Progenitor cell of endocrine pancreas (in vitro differentiated cells): ENCODE results near the gene ADAMTS2. TPM values are rescaled to one million over a fixed set of nuclear protein-coding genes. Genes with fewer than 3 reads are reported as not detected.

Source experiments
- DNase-seq: peaks from one replicate; pipeline ENCODE4 v3.0.0; 2021; ENCODE audit warnings: low spot score; ENCODE audit not compliant: unreplicated experiment
- H3K27ac Mint-ChIP-seq: 2 replicates; pipeline ENCODE4 v1.8.0; 2021; ENCODE audit warnings: mild to moderate bottlenecking, moderate library complexity, mixed read lengths
- H3K27me3 Mint-ChIP-seq: 2 replicates; pipeline ENCODE4 v1.8.0; 2021; ENCODE audit warnings: mixed read lengths
- H3K36me3 Mint-ChIP-seq: 2 replicates; pipeline ENCODE4 v1.8.0; 2022; ENCODE audit warnings: mixed read lengths; ENCODE audit not compliant: insufficient read depth
- H3K4me1 Mint-ChIP-seq: 2 replicates; pipeline ENCODE4 v1.8.0; 2021; ENCODE audit warnings: low read depth, mixed read lengths
- H3K4me3 Mint-ChIP-seq: 2 replicates; pipeline ENCODE4 v1.8.0; 2021; ENCODE audit warnings: low read depth, mild to moderate bottlenecking, moderate library complexity, mixed read lengths
- H3K9me3 Mint-ChIP-seq: 2 replicates; pipeline ENCODE4 v1.8.0; 2021; ENCODE audit warnings: low read depth, mixed read lengths
- CTCF ChIP-seq: fragments of 200-600 bp; sonication (generic); IDR thresholded peaks from one replicate; pipeline ENCODE4 v1.5.0; 2021; ENCODE audit warnings: antibody characterized with exemption, mild to moderate bottlenecking; ENCODE audit not compliant: unreplicated experiment
- total RNA-seq: library from RNA; stranded (reverse); gene quantifications from 2 replicates; pipeline ENCODE4 v1.2.1, GENCODE V29; 2021

The ADAMTS2 gene
- total RNA-seq, 1 donor from 2014 or later = 2.5 TPM

DNA sequence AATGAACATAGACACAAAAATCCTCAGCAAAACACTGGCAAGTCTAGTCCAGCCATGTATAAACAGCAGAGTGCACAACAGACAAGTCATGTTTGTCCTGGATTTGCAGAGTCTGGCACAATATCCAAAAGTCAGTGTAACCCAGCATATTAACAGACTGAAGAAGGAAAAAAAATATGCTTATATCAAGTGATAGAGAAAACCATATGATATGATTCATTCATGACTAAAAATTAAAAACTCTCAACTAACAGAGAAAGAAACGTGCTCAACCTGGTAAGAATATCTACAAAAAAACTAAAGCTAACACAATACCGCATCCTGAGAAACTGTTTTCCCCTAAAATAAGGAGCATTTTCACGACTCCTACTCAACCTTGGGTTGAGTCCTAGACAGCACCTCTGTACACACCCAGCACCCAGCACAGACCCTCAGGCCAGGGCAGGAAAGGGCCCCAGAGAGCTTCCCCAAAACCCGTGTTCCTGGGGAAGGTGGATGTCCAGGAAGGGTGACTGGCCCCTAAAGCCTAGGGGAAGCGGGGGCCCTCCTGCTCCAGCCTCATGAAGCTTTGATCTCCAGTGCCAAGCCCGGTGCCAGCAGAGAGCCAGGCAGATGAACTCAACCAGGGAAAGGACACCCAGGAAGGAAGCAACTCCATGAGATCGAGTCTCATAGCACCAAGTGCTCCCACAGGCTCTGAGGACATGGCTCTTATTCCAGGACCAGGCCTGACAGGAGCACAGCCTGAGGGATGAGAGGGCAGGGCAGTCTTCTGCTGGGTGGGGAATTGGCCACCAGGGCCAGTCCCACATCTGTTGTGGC is 38.9 kb downstream of the ADAMTS2 start:
- DNase-seq = no peak
- H3K4me3 Mint-ChIP-seq = no peak overlapping the region
- H3K27me3 Mint-ChIP-seq = peaks cover 6% of the 10 kb centered on the region
- peaks cover 12% of the 10 kb centered on the region for H3K9me3 Mint-ChIP-seq
- no peak overlapping the region for H3K27ac Mint-ChIP-seq
- H3K36me3 Mint-ChIP-seq = no peaks in the 10 kb centered on the region
- no peaks in the 10 kb centered on the region for H3K4me1 Mint-ChIP-seq
- TF ChIP-seq CTCF = no peak

GRCh38 chr5:179304871-179305270 is 40.4 kb downstream of the ADAMTS2 start:
- no peak for DNase-seq
- no peak for TF ChIP-seq CTCF
- Mint-ChIP-seq H3K27ac (no peak overlapping the region), H3K4me3 (no peak overlapping the region), H3K27me3 (peaks cover 6% of the 10 kb centered on the region), H3K9me3 (peaks cover 12% of the 10 kb centered on the region), H3K36me3 (no peaks in the 10 kb centered on the region), H3K4me1 (no peaks in the 10 kb centered on the region)

- no peak for TF ChIP-seq CTCF
- peaks cover 12% of the 10 kb centered on the region for H3K9me3 Mint-ChIP-seq
- no peak overlapping the region for H3K27ac Mint-ChIP-seq
- no peak for DNase-seq
- no peaks in the 10 kb centered on the region for H3K4me1 Mint-ChIP-seq
- peaks cover 6% of the 10 kb centered on the region for H3K27me3 Mint-ChIP-seq
- H3K36me3 Mint-ChIP-seq = no peaks in the 10 kb centered on the region
- H3K4me3 Mint-ChIP-seq = no peak overlapping the region
Observed at GRCh38 chr5:179304466-179304865, 40.8 kb downstream of the ADAMTS2 start.

DNA sequence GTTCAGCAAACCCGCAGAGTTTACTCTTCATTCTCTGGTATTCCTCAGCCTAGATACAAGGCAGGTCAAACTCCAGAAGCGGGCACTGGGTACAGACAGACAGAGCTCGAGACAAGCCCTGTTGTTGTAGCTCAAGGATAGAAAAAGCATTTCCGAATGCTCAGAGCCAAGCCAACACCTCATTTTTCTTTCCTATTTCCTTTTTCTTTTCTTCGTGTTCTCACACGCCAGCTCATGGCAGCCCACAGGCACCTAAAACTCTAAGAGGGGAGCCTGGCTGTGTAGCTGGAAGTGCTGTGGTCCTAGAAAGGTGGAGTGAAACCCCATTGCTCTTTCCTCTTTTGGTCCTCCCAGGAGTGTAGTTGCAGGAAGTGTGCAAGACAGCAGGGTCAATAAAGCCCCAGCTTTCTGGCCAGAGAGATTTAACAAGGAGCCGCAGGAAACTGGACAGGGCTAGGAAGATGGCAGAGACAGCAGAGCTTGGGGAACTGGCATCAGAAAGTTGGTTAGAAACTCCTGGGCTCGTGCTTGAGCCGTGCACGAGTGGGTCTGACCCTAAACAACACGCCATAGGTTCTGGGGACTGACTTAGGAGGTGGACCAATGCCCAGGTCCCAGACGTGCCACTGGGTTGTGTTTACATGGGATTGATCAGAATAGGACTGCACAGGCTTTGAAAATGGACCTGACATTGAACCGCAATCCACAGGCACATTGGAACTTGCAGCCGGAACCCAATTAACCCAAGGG is 41.6 kb downstream of the ADAMTS2 start:
- Mint-ChIP-seq H3K27me3 (peaks cover 6% of the 10 kb centered on the region), H3K9me3 (peaks cover 12% of the 10 kb centered on the region), H3K27ac (no peak overlapping the region), H3K36me3 (no peaks in the 10 kb centered on the region), H3K4me3 (no peak overlapping the region), H3K4me1 (no peaks in the 10 kb centered on the region)
- DNase-seq = no peak
- no peak for TF ChIP-seq CTCF

DNA sequence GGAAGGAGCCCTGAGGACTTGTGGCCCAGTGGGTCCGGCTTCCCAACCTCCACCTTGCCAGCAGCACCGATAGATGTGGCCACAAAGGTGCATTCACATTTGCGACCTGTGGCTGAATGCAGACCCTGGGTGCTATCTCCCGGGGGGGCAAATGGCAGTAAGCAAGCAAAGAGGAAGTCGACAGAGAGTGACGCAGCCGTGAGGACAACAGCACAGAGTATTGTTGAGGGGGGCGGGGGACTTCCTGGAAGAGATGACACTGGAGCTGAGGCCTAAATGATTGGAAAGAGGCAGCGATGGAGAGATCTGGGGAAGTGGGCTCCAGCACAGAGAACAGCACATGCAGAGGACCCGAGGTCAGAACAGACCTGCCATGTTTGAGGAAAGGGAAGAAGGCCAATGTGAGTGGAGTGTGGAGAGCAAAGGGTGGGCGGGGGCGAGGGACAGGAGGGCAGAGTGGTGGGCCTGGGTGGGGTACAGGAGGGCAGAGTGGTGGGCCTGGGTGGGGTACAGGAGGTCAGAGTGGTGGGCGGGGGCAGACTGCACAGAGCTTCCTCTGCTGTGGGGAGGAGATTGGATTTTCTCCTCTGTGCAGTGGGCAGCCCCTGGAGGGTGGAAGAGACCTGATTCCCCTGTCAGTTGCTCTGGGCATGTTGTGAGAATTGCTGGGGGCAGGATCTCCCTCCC is 42.6 kb downstream of the ADAMTS2 start:
- no peaks in the 10 kb centered on the region for H3K36me3 Mint-ChIP-seq
- no peaks in the 10 kb centered on the region for H3K4me1 Mint-ChIP-seq
- TF ChIP-seq CTCF = no peak
- H3K27me3 Mint-ChIP-seq = peaks cover 2% of the 10 kb centered on the region
- no peak overlapping the region for H3K4me3 Mint-ChIP-seq
- H3K9me3 Mint-ChIP-seq = peaks cover 12% of the 10 kb centered on the region
- no peak overlapping the region for H3K27ac Mint-ChIP-seq
- no peak for DNase-seq
